ENCODE measurements around the gene BIRC5. TPM values are rescaled to one million over a fixed set of nuclear protein-coding genes. Genes with fewer than 3 reads are reported as not detected.

The BIRC5 gene
- total and polyA plus RNA-seq, 8 donors, result 0.12 to 1.7 (median 0.77) TPM; not detected in 1

- Histone ChIP-seq H3K4me3 (no peak overlapping the region), H3K27me3 (no peaks in the 10 kb centered on the region), H3K36me3 (no peaks in the 10 kb centered on the region), H3K9me3 (no peaks in the 10 kb centered on the region), H3K27ac (peak overlapping the region; percentile 40 to 64 (median 50)), H3K4me1 (peaks cover 32 to 37% (median 33%) of the 10 kb centered on the region in 3 donors)
- 45 to 48% methylated on average over 13 of the region's 13 CpGs for WGBS, 2 donors
- intact Hi-C loops (cut with DNase I), result no loop called here
- ATAC-seq, result peak in 3 of 4 donors; percentile 12 to 36 (median 35)
- peak; percentile 66 to 85 (median 75) for DNase-seq
- no peak for FAIRE-seq
- no peak for TF ChIP-seq CTCF (IDR thresholded peaks at IDR 0.05)
These were observed 31.5 kb upstream of the BIRC5 start for GRCh38 chr17:78182504-78182903.

GRCh38 chr17:78183916-78184315 is 30.1 kb upstream of the BIRC5 start:
- no peak for TF ChIP-seq CTCF (IDR thresholded peaks at IDR 0.05)
- no peaks in the 10 kb centered on the region for H3K36me3 ChIP-seq
- H3K9me3 ChIP-seq, result no peaks in the 10 kb centered on the region
- peak overlapping the region; percentile 47 to 81 (median 68) for H3K27ac ChIP-seq
- H3K27me3 ChIP-seq, result no peaks in the 10 kb centered on the region
- peaks cover 32 to 37% (median 32%) of the 10 kb centered on the region in 3 donors for H3K4me1 ChIP-seq
- no peak overlapping the region for H3K4me3 ChIP-seq
- 54 to 69% methylated on average over 12 of the region's 12 CpGs for WGBS, 2 donors
- FAIRE-seq, result no peak
- intact Hi-C loops (cut with DNase I), result no loop called here
- no peak for ATAC-seq
- DNase-seq, result no peak

- FAIRE-seq, result no peak
- ATAC-seq, result no peak
- Histone ChIP-seq H3K9me3 (no peaks in the 10 kb centered on the region), H3K4me3 (no peak overlapping the region), H3K27ac (peak overlapping the region; percentile 47 to 81 (median 68)), H3K27me3 (no peaks in the 10 kb centered on the region), H3K4me1 (peaks cover 32 to 37% (median 32%) of the 10 kb centered on the region in 3 donors), H3K36me3 (no peaks in the 10 kb centered on the region)
- intact Hi-C loops (cut with DNase I), result no loop called here
- WGBS, 2 donors, result 17 to 20% methylated on average over 10 of the region's 10 CpGs
- no peak for TF ChIP-seq CTCF (IDR thresholded peaks at IDR 0.05)
- DNase-seq, result peak in 3 of 6 donors; percentile 62 to 67 (median 67)
These were observed 29.7 kb upstream of the BIRC5 start for GRCh38 chr17:78184351-78184750.

GRCh38 chr17:78184868-78185267 is 29.2 kb upstream of the BIRC5 start:
- WGBS, 2 donors, result 22 to 23% methylated on average over 9 of the region's 9 CpGs
- H3K27ac ChIP-seq, result peak overlapping the region; percentile 27 to 81 (median 68)
- H3K36me3 ChIP-seq, result no peaks in the 10 kb centered on the region
- FAIRE-seq (no peak), ATAC-seq (peak in 3 of 4 donors; percentile 0 to 3 (median 2)), DNase-seq (peak in 1 of 6 donors; percentile 44)
- H3K4me1 ChIP-seq, result peaks cover 32 to 37% (median 32%) of the 10 kb centered on the region in 3 donors
- H3K27me3 ChIP-seq, result no peaks in the 10 kb centered on the region
- TF ChIP-seq CTCF (IDR thresholded peaks at IDR 0.05), result no peak
- intact Hi-C loops (cut with DNase I), result no loop called here
- no peaks in the 10 kb centered on the region for H3K9me3 ChIP-seq
- H3K4me3 ChIP-seq, result peak overlapping the region in 1 of 4 donors; percentile 7

GRCh38 chr17:78185981-78186691 is 27.9 kb upstream of the BIRC5 start:
- Histone ChIP-seq H3K4me3 (no peak overlapping the region), H3K4me1 (peaks cover 32 to 37% (median 32%) of the 10 kb centered on the region in 3 donors), H3K36me3 (peaks cover 0 to 4% (median 0%) of the 10 kb centered on the region in 3 donors), H3K9me3 (no peaks in the 10 kb centered on the region), H3K27me3 (no peaks in the 10 kb centered on the region), H3K27ac (no peak overlapping the region)
- DNase-seq (peak in 1 of 6 donors; percentile 54), ATAC-seq (peak in 1 of 4 donors; percentile 9), FAIRE-seq (no peak)
- intact Hi-C loops (cut with DNase I), result no loop called here
- WGBS, 2 donors, result 56% methylated on average over 9 of the region's 10 CpGs
- no peak for TF ChIP-seq CTCF (IDR thresholded peaks at IDR 0.05)
